Esophagus squamous epithelium (tissue), 4 donors: Measurements from ENCODE around the gene RASA1.

Experiments
- CTCF ChIP-seq, 6 experiments: fragments of 450-650 bp in 4 of 6; fragments of 200-600 bp in 2 of 6; sonication (generic) in 2 of 6; IDR thresholded peaks; one replicate each; pipeline ENCODE4 v1.5.1; 2016 to 2019; ENCODE audit warnings: antibody characterized with exemption in 6 of 6, mild to moderate bottlenecking in 4 of 6, moderate library complexity in 4 of 6
- POLR2A ChIP-seq, 4 donors: fragments of 450-650 bp; IDR thresholded peaks; one replicate each; pipeline ENCODE4 v1.6.1; 2017; ENCODE audit warnings: antibody characterized with exemption in 4 of 4, mild to moderate bottlenecking in 4 of 4, moderate library complexity in 3 of 4

GRCh38 chr5:87361031-87361445, 93.4 kb downstream of the RASA1 start:
- no peak for TF ChIP-seq CTCF (IDR thresholded peaks at IDR 0.05)
- TF ChIP-seq POLR2A (IDR thresholded peaks at IDR 0.05), result no peak
